ENCODE measurements around the gene RBM6. TPM values are rescaled to one million over a fixed set of nuclear protein-coding genes. Genes with fewer than 3 reads are reported as not detected.

The RBM6 gene
- polyA plus RNA-seq, 1 of the 3 experiments (the other 2 are of a cell fraction), result 67.4 TPM

DNA sequence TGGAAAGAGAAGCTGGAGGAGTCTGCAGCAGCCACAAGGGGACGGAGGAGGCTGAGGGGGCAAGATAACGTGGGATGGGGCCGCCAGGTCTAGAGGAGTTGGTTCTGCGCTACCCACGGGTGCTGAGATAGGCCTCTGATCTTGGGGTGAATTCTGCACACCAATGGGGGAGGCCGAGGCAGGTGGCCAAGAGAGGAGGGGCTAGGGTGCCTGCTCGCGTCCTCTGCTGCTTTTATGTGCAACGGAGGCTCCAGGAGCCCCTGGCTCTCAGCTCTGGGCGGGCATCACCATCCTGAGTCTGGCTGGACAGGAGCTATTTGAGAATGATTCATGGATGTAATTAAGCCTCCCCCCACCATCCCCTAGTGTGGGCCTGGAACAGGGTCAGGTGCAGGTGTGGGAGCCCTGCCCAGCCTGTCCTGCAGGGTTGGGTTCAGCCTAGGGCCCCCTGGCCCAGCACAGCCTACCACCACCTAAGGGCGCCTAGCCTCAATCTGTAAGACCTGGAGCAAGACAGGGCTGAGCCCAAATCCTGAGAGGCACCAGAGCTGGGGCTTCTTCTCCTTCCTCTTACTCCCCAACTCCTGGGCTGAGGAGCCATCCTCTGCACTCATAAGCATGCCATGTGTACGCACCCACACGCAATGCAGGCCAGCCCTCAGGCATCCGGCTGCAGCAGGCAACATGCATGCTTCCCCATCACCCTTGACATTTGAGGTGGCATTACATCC lies 182.9 kb downstream of the RBM6 start:
- Histone ChIP-seq H3K4me2 (no peak overlapping the region), H3K4me3 (ENCODE audit: low read depth in 2 of 2, low read length in 1 of 2) (no peak overlapping the region), H4K20me1 (ENCODE audit: insufficient read depth) (peaks cover 14% of the 10 kb centered on the region; the same call in 1 of the 2 replicates), H2AFZ (ENCODE audit: low read depth) (no peak overlapping the region), H3F3A (replicated peaks; ENCODE audit: insufficient read depth) (peaks cover 37% of the 10 kb centered on the region), H3K4me1 (ENCODE audit: control insufficient read depth in 1 of 2, insufficient read depth in 2 of 2, low read depth in 1 of 2, low read length in 1 of 2) (peaks cover 13 to 60% of the 10 kb centered on the region in 2 experiments), H3K27me3 (ENCODE audit: insufficient read depth) (no peaks in the 10 kb centered on the region), H3K79me2 (ENCODE audit: insufficient read depth) (no peaks in the 10 kb centered on the region), H3K27ac (ENCODE audit: low read depth in 2 of 2, low read length in 1 of 2) (peak overlapping the region in 1 of 2 experiments; percentile 60; a peak in 1 of 4 replicates), H3K9ac (no peak overlapping the region), H3K9me3 (no peaks in the 10 kb centered on the region), H3K36me3 (replicated peaks in 1 of 2; ENCODE audit: control insufficient read depth in 1 of 2, insufficient read depth in 2 of 2, low read length in 1 of 2) (peaks cover 3 to 25% of the 10 kb centered on the region in 2 experiments), H3K9me2 (no peaks in the 10 kb centered on the region)
- CTCF ChIA-PET, result interaction anchor here (0.7 to 28.1 kb wide), 37 partner anchors 8 to 284 kb away, joined by 3 to 684 read pairs (median 5); partner anchors contain the start of genes GNAT1, LSMEM2, RBM5 and SEMA3F
- peak; percentile 43 for DNase-seq
- POLR2A ChIA-PET, result interaction anchor here (1.5 to 3.8 kb wide), 3 partner anchors 15 to 67 kb away, joined by 12 to 21 read pairs (median 19); partner anchors contain the start of gene GNAT1
- TF ChIP-seq CTCF (IDR thresholded peaks at IDR 0.05), result no peak
- TF ChIP-seq RAD21 (IDR thresholded peaks at IDR 0.05; ENCODE audit: low read length), result 0 out of 2 replicates have a peak, but pooled peaks have one; percentile 6
- no peak for TF ChIP-seq YY1 (IDR thresholded peaks at IDR 0.05; ENCODE audit: low read depth)
- WGBS (ENCODE audit: low lambda C conversion rate), result 81% methylated on average over 11 of the region's 14 CpGs

- no peak overlapping the region for H2AFZ ChIP-seq (ENCODE audit: low read depth)
- no peak overlapping the region for H3K9ac ChIP-seq
- peak overlapping the region in 1 of 2 experiments; percentile 60; a peak in 2 of 4 replicates for H3K27ac ChIP-seq (ENCODE audit: low read depth in 2 of 2, low read length in 1 of 2)
- no peak overlapping the region for H3K4me3 ChIP-seq (ENCODE audit: low read depth in 2 of 2, low read length in 1 of 2)
- H3K36me3 ChIP-seq (replicated peaks in 1 of 2; ENCODE audit: control insufficient read depth in 1 of 2, insufficient read depth in 2 of 2, low read length in 1 of 2), result peaks cover 3 to 18% of the 10 kb centered on the region in 2 experiments
- DNase-seq, result no peak
- H3K79me2 ChIP-seq (ENCODE audit: insufficient read depth), result no peaks in the 10 kb centered on the region
- ChIA-PET POLR2A (interaction anchor here (0.9 to 3.8 kb wide), 4 partner anchors 14 to 66 kb away, joined by 3 to 21 read pairs (median 11); partner anchors contain the start of gene GNAT1), CTCF (interaction anchor here (0.7 to 28.1 kb wide), 22 partner anchors 9 to 284 kb away, joined by 3 to 684 read pairs (median 5); partner anchors contain the start of genes GNAT1 and RBM5)
- H3K4me1 ChIP-seq (ENCODE audit: control insufficient read depth in 1 of 2, insufficient read depth in 2 of 2, low read depth in 1 of 2, low read length in 1 of 2), result peaks cover 13 to 60% of the 10 kb centered on the region in 2 experiments
- no peaks in the 10 kb centered on the region for H3K27me3 ChIP-seq (ENCODE audit: insufficient read depth)
- H3F3A ChIP-seq (replicated peaks; ENCODE audit: insufficient read depth), result peaks cover 36% of the 10 kb centered on the region
- H3K4me2 ChIP-seq, result no peak overlapping the region
- H3K9me2 ChIP-seq, result no peaks in the 10 kb centered on the region
- peaks cover 7% of the 10 kb centered on the region; the same call in 1 of the 2 replicates for H4K20me1 ChIP-seq (ENCODE audit: insufficient read depth)
- TF ChIP-seq SIN3A (IDR thresholded peaks at IDR 0.05; ENCODE audit: borderline replicate concordance, low read depth, low read length), result no peak
- TF ChIP-seq, protein P1, sequence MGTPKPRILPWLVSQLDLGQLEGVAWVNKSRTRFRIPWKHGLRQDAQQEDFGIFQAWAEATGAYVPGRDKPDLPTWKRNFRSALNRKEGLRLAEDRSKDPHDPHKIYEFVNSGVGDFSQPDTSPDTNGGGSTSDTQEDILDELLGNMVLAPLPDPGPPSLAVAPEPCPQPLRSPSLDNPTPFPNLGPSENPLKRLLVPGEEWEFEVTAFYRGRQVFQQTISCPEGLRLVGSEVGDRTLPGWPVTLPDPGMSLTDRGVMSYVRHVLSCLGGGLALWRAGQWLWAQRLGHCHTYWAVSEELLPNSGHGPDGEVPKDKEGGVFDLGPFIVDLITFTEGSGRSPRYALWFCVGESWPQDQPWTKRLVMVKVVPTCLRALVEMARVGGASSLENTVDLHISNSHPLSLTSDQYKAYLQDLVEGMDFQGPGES (IDR thresholded peaks at IDR 0.05; ENCODE audit: low read depth, low read length), result no peak
- no peak for TF ChIP-seq EZH2phosphoT487 (IDR thresholded peaks at IDR 0.05; ENCODE audit: borderline replicate concordance, low read depth)
- no peak for TF ChIP-seq EP300 (IDR thresholded peaks at IDR 0.05; ENCODE audit: borderline replicate concordance in 1 of 2, low read depth in 1 of 2, low read length in 1 of 2)
- TF ChIP-seq RXRA (IDR thresholded peaks at IDR 0.05; ENCODE audit: borderline replicate concordance, low read depth), result no peak
- TF ChIP-seq FOXM1 (IDR thresholded peaks at IDR 0.05; ENCODE audit: low read depth), result no peak
- TF ChIP-seq, protein P2, sequence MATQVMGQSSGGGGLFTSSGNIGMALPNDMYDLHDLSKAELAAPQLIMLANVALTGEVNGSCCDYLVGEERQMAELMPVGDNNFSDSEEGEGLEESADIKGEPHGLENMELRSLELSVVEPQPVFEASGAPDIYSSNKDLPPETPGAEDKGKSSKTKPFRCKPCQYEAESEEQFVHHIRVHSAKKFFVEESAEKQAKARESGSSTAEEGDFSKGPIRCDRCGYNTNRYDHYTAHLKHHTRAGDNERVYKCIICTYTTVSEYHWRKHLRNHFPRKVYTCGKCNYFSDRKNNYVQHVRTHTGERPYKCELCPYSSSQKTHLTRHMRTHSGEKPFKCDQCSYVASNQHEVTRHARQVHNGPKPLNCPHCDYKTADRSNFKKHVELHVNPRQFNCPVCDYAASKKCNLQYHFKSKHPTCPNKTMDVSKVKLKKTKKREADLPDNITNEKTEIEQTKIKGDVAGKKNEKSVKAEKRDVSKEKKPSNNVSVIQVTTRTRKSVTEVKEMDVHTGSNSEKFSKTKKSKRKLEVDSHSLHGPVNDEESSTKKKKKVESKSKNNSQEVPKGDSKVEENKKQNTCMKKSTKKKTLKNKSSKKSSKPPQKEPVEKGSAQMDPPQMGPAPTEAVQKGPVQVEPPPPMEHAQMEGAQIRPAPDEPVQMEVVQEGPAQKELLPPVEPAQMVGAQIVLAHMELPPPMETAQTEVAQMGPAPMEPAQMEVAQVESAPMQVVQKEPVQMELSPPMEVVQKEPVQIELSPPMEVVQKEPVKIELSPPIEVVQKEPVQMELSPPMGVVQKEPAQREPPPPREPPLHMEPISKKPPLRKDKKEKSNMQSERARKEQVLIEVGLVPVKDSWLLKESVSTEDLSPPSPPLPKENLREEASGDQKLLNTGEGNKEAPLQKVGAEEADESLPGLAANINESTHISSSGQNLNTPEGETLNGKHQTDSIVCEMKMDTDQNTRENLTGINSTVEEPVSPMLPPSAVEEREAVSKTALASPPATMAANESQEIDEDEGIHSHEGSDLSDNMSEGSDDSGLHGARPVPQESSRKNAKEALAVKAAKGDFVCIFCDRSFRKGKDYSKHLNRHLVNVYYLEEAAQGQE (IDR thresholded peaks at IDR 0.05; ENCODE audit: low read depth, low read length), result no peak
- TF ChIP-seq RAD21 (IDR thresholded peaks at IDR 0.05; ENCODE audit: low read length), result no peak
- TF ChIP-seq YY1 (IDR thresholded peaks at IDR 0.05; ENCODE audit: low read depth), result no peak
- H3K9me3 ChIP-seq, result no peaks in the 10 kb centered on the region
- 90% methylated on average over 3 of the region's 4 CpGs for WGBS (ENCODE audit: low lambda C conversion rate)
Observed at GRCh38 chr3:50123394-50124051, 183.6 kb downstream of the RBM6 start.
